ENCODE data around the gene NRG3.
"Not testable (repeated sequence)": the region's sequence is repeated elsewhere in the genome, so short reads cannot be mapped to it uniquely, and the experiment has no call there.

NRG3 gene

DNA sequence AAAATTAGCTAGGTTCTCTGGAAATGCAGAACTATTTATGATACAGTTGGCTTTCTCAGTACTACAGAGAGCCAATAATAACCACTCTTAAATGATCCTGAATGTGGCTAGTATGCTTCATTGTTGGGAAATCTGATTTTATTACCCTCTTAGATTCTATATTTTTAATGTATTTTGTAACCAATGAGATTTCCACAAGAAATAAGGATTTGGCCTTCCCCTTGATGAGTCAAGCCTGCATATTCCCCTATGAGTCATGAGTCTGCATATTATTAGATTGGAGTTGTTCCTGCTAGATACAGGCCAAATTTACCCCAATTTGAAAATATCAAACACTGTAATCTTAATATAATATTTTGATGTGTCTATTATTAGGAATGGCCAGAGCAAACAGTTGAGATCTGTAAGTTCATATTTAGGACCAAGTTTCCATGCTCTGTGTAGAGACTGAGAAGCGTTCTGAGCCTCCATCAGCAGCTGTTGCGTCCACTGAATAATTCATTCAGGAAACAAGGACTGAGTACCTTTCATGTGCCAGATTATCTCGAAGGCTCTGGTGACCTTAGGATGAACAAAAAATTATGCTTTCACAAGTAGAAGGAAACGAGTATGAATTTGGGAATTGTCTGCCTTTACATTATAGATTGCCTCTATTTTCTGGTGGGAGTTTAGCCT is 793.4 kb downstream of the NRG3 start:
- intact Hi-C loops (cut with DNase I; ENCODE audit: low total_unique reads), result no loop called here
- no peaks in the 10 kb centered on the region for H3K9me3 ChIP-seq
- peaks cover 0 to 20% (median 13%) of the 10 kb centered on the region in 4 donors for H3K4me1 ChIP-seq
- peak overlapping the region; percentile 12 to 32 for H3K27ac ChIP-seq
- no peak for DNase-seq
- TF ChIP-seq, protein P1, sequence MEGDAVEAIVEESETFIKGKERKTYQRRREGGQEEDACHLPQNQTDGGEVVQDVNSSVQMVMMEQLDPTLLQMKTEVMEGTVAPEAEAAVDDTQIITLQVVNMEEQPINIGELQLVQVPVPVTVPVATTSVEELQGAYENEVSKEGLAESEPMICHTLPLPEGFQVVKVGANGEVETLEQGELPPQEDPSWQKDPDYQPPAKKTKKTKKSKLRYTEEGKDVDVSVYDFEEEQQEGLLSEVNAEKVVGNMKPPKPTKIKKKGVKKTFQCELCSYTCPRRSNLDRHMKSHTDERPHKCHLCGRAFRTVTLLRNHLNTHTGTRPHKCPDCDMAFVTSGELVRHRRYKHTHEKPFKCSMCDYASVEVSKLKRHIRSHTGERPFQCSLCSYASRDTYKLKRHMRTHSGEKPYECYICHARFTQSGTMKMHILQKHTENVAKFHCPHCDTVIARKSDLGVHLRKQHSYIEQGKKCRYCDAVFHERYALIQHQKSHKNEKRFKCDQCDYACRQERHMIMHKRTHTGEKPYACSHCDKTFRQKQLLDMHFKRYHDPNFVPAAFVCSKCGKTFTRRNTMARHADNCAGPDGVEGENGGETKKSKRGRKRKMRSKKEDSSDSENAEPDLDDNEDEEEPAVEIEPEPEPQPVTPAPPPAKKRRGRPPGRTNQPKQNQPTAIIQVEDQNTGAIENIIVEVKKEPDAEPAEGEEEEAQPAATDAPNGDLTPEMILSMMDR (IDR thresholded peaks at IDR 0.05), result no peak
- no peaks in the 10 kb centered on the region for H3K27me3 ChIP-seq
- no peak overlapping the region for H3K4me3 ChIP-seq
- no peaks in the 10 kb centered on the region for H3K36me3 ChIP-seq

DNA sequence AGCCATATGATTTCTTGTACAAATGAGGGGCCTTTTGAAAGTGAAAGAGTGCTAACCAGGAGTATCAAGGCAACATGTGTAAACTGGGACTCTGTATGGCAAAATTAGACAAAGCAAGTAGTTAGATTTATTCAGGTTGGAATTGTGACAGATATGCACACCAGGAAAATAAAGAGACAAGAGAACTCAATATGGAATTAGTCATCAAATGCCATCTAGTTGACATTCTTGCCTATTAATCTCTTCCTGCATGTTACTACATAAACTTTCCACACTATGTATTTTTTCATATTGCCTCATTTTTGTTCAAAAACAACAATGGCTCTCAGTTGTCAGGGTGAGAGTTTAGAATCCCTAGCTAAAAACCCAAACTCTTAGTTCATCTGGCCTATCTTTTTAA is 799.0 kb downstream of the NRG3 start:
- Histone ChIP-seq H3K4me1 (no peaks in the 10 kb centered on the region), H3K9me3 (no peaks in the 10 kb centered on the region), H3K4me3 (no peak overlapping the region), H3K36me3 (no peaks in the 10 kb centered on the region), H3K27ac (no peak overlapping the region), H3K27me3 (no peaks in the 10 kb centered on the region)
- no peak for DNase-seq
- TF ChIP-seq, protein P1 (IDR thresholded peaks at IDR 0.05), result no peak
- intact Hi-C loops (cut with DNase I; ENCODE audit: low total_unique reads), result no loop called here

DNA sequence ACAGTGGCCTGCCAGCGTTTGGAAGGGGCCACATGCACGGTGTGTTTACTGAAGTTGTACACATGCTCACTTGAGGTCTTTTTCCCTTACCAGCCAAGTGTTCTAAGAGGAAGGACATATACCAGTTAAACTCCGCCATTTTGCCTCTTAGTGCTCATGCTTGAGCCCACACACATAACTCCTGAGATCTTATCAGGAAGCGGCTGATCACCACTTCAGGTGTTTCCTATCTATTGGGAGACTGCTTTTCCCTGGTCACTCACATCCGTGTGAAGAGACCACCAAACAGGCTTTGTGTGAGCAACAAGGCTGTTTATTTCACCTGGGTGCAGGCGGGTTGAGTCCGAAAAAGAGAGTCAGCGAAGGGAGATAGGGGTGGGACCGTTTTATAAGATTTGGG is 802.9 kb downstream of the NRG3 start:
- intact Hi-C loops (cut with DNase I; ENCODE audit: low total_unique reads), result not testable (repeated sequence)

DNA sequence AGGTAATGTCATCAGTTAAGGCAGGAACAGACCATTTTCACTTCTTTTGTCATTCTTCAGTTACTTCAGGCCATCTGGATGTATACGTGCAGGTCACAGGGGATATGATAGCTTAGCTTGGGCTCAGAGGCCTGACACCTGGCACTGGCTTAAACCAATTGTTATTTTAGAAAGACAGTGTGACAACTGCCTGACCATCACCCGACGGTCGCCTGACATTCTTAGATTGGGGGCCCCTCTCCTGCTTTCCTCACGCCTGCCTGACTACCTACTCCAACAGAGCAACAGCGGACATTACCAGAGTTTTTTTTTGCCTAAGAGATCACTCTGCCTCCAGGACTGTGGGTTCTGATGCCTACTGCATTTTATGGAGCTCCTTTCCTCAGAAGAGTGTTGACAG is 803.5 kb downstream of the NRG3 start:
- H3K9me3 ChIP-seq; H3K36me3 ChIP-seq; H3K27ac ChIP-seq; intact Hi-C loops (cut with DNase I; ENCODE audit: low total_unique reads); H3K4me3 ChIP-seq; H3K4me1 ChIP-seq; H3K27me3 ChIP-seq; DNase-seq: not testable (repeated sequence)

More for the DNA sequence above, 802.9 kb downstream of the NRG3 start:
- not testable (repeated sequence) for H3K36me3 ChIP-seq, DNase-seq, H3K27ac ChIP-seq, H3K27me3 ChIP-seq, H3K9me3 ChIP-seq, H3K4me3 ChIP-seq, H3K4me1 ChIP-seq

DNA sequence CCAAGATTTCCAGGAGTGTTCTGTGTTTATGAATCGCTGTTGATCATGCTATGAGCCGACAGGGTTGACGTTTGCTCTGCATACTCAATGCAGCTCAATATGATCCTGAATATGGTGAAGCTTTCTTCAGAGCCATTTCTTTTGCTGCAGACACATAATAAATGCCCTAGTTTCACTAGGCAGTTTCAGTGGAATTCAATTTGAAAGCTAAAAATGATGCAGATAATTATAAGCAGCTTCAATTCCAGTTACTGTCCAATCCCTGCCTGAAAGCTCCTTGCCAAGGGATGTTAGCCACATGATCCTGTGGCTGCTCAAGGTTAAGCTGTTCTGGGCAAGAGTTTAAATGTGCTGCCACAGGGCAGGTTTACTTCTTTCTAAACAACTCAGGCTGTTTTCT is 805.6 kb downstream of the NRG3 start:
- DNase-seq, result no peak
- TF ChIP-seq, protein P1 (IDR thresholded peaks at IDR 0.05), result no peak
- intact Hi-C loops (cut with DNase I; ENCODE audit: low total_unique reads), result no loop called here
- H3K9me3 ChIP-seq, result no peaks in the 10 kb centered on the region
- no peaks in the 10 kb centered on the region for H3K27me3 ChIP-seq
- no peak overlapping the region for H3K27ac ChIP-seq
- H3K4me1 ChIP-seq, result no peaks in the 10 kb centered on the region
- H3K36me3 ChIP-seq, result no peaks in the 10 kb centered on the region
- no peak overlapping the region for H3K4me3 ChIP-seq

DNA sequence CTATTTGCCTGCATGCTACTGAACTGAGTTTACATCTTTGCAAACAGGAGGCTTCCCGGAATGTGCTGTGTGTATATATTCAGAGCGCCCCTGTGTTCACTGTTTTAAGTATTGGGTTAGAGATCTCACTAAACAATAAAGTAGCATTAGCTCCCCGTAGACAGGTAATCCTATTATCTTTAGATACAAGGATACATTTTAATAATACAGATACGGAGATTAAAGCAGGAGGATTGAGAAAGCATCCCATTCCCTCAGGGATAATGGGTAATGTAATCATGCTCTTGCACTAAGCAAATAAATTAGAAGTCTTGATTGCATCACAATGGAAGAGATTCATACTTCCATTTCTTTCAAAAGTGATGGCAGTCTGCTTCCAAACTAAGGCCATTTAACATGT is 809.0 kb downstream of the NRG3 start:
- Histone ChIP-seq H3K9me3 (no peaks in the 10 kb centered on the region), H3K27me3 (no peaks in the 10 kb centered on the region), H3K27ac (no peak overlapping the region), H3K36me3 (no peaks in the 10 kb centered on the region), H3K4me3 (no peak overlapping the region), H3K4me1 (no peaks in the 10 kb centered on the region)
- DNase-seq, result no peak
- TF ChIP-seq, protein P1 (IDR thresholded peaks at IDR 0.05), result no peak
- intact Hi-C loops (cut with DNase I; ENCODE audit: low total_unique reads), result no loop called here

DNA sequence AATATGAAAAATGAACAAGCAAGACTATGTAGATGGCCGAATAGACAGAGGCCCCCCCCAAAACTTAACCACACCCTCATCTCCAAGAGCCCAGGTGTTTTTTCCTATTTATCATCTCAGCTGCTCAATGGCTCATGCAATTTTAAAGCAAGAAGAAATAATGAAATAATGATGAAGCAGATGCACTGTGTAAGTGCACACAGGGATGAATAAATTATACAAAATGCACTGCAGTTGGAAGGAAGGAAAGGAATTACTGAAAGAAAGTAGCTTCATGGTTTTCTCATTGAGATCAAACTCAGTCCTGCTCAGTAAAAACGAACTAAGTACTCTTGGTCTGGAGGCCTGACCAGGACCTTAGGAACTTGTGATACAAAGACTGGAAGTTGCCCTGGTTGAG is 810.1 kb downstream of the NRG3 start:
- DNase-seq, result no peak
- H3K36me3 ChIP-seq, result no peaks in the 10 kb centered on the region
- no peaks in the 10 kb centered on the region for H3K4me1 ChIP-seq
- TF ChIP-seq, protein P1 (IDR thresholded peaks at IDR 0.05), result no peak
- intact Hi-C loops (cut with DNase I; ENCODE audit: low total_unique reads), result no loop called here
- H3K4me3 ChIP-seq, result no peak overlapping the region
- H3K9me3 ChIP-seq, result no peaks in the 10 kb centered on the region
- H3K27ac ChIP-seq, result no peak overlapping the region
- no peaks in the 10 kb centered on the region for H3K27me3 ChIP-seq

Measured in tibial artery (tissue), 4 donors.